GM19397 (cell line): ENCODE measurements around the gene RTN4.
"Not testable (repeated sequence)": the region's sequence is repeated elsewhere in the genome, so short reads cannot be mapped to it uniquely, and the experiment has no call there.

Experiments
- ATAC-seq: cut with Tn5 transposase; IDR thresholded peaks from one replicate; pipeline ENCODE4 v1.9.1; 2021; ENCODE audit warnings: mild to moderate bottlenecking, moderate library complexity; ENCODE audit not compliant: unreplicated experiment

Gene RTN4

DNA sequence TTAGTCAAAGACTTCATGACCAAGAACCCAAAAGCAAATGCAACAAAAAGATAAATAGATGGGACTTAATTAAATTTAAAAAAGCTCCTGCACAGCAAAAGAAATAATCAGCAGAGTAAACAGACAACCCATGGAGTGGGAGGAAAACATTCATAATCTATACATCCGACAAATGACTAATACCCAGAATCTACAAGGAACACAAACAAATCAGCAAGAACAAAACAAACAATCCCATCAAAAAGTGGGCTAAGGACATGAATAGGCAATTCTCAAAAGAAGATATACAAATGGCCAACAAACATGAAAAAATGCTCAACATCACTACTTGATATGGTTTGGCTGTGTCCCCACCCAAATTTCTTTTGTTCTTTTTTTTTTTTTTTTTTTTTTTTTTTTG lies 25.8 kb upstream of the RTN4 start:
- ATAC-seq, result not testable (repeated sequence)

DNA sequence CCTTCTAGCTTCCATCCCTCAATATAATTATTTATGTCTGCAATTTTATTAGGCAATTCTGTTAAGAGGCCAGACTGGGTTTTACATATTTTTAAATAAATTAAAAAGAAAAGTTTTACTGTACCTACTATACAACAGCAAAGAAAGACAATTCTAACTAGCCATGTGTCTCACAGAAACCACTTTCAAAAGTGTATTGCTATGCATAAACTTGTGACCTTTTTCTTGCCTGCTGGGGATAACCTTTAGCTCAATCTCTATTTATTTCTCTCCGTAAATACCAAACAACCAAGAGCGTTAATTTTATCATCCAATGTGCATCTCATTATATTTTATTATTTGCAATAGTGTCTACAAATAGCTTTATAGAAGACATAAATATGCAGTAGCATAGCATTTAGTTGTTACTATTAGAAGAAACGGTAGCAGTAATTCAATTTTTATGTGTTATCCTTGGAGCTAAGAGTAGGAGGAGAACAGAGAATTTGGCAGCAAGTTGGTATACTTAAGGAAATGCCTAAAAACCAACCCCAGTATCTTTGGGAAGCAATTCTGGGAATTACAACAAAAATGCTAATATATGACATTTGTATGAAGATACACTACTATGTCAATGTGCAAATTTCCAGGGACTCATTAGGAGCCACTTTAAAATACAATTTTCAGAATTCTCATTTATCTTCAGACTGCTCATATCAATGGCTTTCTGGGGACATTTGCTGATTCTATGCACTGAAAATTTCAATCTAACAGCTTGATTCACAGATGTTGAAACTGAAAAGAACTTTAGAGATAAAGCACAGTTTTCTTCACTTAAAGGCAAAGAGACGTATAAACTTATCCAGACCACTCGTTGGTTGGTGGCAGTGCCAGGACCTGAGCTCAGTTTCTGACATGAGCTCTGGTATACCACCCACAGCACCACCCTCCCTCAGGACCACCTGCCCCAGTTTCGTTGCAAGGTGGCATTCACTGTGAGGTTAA lies 23.0 kb upstream of the RTN4 start:
- no peak for ATAC-seq

DNA sequence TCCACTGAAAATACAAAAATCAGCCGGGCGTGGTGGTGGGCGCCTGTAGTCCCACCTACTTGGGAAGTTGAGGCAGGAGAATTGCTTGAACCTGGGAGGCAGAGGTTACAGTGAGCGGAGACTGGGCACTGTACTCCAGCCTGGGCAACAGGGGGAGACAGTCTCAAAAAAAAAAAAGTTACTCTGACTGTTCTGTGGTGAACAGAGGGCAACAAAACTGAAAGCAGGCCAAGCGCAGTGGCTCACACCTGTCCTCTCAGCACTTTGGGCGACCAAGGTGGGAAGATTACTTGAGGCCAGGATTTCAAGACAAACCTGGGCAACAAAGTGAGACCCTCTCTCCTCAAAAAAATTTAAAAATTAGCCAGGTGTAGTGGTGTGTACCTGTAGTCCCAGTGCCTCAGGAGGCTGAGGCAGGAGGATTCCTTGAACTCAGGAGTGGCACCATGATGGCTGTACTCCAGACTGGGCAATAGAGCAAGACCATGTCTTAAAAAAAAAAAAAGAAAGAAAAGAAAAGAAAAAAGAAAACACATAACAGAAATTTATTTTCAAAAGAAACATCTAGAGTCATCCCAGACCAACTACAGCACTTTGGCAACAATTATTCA lies 13.6 kb upstream of the RTN4 start:
- no peak for ATAC-seq

DNA sequence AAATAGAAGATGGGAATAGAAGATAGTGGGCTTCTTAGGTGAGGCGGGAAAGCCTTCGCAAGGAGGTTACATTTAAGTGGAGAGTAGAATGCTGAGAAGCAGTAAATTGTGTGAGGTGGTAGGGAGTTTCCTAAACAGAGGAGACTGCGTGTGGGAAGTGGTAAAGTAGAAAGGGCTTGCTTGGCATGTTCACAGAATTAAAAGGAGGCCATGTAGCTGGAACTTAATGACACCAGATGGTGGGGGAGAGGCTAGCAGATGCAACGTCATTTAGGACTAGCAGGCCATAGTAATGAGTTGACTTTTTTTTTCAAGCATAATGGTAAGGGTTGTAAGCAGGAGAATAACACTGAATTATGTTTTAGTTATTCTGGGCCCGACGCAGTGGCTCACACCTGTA lies 13.0 kb upstream of the RTN4 start:
- no peak for ATAC-seq

DNA sequence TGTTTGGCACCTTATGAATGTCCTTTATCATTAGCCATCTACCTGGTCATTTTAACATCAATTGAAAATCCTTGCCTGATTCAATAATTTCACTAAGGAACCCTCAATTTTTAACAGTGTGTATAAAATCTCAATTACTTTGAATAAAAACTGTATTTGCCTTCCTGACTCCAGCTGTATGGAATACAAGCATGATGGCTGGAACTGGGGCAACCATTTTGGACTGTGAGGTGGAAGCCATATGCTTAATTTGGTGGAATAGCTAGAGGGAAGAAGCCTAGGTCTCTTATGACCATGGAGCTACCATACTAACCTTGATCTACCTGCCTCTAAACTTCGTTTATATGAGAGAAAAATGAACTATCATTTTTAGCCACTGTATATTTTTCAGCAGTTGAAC lies 12.5 kb upstream of the RTN4 start:
- no peak for ATAC-seq

DNA sequence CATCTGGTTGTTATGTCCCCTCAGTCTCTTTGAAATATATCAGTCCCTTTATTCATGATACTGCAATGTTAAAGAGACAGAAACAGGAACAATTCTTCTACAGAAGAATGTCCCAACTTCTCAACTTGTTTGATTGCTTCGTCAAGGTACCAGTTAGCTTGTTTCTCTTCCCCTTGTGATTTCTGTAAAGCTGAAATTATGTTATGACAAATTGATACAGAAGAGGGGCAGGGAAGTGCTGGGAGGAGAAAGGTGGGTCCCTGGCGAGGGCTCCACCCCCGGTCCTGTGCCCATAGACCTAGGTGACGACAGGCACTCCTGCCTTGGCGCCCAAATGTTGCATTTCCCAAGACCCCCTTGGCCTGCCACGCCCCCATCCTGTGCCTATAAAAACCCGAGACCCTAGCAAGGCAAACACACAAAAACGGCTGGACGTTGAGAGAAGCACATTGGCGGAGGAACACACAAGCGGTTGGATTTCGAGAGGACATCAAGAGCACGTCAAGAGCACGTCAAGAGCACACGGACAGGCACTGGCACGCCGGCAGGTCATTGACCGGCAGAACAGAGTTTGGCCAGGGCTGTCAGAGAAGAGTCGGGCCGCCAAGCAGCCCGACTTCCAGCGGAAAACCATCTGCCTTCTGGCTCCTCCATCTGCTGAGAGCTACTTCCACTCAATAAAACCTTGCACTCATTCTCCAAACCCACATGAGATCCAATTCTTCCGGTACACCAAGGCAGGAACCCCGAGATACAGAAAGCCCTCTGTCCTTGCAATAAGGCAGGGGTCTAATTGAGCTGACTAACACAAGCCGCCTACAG lies 11.5 kb upstream of the RTN4 start:
- no peak for ATAC-seq

DNA sequence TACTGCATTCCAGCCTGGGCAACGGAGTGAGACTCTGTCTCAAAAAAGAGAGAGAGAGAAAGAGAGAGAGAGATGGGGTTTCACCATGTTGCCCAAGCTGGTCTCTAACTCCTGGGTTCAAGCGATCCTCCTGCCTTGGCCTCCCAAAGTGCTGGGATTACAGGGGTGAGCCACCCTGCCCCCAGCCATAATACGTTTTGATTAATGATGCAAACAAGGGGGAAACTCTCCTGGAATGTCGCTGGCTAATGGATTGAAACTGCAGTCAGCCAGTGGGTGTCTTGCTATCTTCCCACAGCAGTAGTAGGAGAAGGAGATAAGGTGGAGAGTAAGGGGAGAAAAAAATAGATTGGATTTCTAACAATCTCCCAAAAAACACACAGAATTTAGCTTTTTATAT lies 9.5 kb upstream of the RTN4 start:
- ATAC-seq, result no peak

DNA sequence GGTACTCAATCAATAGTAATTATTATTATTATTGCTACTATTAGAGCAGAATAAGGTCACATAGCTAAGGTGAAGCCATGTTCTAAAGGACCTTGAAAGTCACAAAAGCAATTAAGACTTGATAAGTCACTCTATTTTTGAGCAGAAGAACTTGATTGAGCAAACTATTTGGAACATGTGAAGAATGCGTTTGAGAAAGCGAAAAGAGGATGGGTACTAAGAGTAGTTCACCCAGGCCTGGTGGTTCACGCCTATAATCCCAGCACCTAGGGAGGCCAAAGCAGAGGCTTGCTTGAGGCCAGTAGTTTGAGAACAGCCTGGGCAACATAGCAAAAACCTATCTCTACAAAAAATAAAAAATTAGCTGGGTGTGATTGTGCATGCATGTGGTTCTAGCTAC lies 7.2 kb upstream of the RTN4 start:
- no peak for ATAC-seq

DNA sequence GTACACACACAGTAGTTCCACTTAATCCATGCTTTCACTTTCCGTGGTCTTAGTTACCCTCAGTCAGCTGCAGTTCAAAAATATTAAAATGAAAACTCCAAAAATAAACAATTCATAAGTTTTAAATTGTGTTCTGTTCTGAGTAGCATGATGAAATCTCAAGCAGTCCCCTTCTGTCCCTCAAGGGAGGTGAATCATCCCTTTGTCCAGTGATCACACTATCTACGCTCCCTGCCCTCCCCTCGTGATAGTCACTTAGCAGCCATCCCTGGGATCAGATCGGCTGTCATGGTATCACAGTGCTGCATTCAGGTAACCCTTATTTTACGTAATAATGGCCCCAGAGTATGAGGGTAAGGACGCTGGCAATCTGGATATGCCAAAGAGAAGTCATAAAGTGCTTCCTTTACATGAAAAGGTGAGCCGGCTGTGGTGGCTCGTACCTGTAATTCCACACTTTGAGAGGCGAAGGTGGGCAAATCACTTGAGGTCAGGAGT lies 5.8 kb upstream of the RTN4 start:
- no peak for ATAC-seq

DNA sequence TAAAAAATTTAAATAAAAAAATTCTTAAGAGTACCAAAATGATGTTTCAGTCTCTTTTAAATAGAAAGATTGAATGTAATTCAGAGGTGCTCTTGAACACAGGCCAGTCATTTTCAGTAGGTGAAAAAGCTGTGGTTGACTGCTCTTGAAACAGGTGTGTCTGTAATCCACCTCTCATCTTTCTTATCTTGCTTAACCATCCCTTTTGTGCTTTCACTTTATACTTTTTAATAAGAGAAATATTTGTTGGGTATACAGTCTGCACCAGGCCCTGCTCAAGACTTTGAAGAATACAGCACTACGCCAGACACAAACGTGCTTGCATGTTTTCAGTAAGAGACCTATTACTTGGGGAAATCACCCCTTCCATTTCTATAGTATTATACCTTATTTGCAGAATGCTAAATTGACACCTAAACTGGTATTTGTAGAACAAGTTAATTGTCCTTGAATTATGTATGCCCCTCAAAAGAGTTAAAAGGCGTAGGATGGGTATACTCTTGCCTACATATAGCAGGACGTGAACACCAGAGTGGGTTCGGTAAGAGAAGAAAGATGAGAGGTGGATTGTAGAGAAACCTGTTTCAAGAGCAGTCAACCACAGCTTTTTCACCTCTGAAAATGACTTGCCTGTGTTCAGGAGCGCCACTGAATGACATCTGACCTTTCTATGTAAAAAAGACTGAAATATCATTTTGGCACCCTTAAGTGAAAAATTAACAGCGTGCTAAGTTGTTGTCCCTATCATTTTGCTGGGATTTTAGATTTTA lies 4.0 kb upstream of the RTN4 start:
- ATAC-seq, result no peak

DNA sequence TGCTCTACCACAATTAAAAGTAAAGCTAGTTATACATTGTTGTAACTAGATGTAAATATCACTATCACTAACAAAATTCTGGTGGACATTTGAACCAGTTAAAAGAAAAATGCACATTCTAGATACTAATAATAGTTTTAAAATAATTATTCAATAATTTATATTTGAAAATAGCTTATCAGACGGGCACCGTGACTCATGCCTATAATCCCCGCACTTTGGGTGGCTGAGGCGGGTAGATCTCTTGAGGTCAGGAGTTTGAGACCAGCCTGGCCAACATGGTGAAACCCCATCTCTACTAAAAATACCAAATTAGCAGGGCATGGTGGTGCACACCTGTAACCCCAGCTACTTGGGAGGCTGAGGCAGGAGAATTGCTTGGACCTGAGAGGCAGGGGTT lies 3.0 kb upstream of the RTN4 start:
- ATAC-seq, result not testable (repeated sequence)

DNA sequence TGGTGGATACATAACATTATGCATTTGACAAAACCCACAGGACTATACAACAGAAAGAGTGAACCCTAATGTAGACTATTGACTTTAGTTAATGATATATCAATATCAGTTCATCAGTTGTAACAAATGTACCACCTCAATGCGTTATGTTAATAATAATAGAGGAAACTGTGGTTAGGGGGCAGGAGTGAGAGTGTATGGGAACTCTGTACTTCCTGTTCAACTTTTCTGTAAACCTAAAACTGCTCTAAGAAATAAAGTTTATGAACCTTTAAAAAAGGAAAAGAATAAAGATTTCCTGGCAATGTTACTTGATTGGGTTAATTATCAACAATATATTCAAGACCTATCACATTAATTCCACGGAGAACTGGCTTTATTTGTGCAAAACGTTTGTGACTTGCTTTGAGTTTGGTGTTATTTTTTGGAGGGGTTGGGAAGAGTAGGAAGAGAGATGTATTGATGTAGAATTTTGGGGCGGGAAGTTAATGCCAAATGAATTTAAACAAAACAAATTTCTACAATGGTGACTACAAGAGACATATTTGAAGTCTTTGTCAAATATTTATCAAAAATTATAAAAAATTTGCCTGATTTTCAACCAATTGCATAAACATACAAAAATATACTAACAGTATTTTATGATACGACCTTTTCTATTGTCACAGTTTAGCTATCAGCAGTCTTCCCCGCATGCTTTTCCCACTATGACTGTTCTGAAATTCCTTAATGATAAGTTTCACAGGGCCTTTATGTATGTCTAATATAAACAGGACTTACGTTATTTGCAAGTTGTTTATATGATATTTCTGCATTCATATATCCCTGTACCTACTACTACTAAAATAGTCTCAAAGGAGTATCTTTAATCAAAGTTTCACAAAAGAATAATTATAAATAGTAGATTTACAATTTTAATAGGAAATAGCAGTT lies 2.1 kb upstream of the RTN4 start:
- no peak for ATAC-seq

DNA sequence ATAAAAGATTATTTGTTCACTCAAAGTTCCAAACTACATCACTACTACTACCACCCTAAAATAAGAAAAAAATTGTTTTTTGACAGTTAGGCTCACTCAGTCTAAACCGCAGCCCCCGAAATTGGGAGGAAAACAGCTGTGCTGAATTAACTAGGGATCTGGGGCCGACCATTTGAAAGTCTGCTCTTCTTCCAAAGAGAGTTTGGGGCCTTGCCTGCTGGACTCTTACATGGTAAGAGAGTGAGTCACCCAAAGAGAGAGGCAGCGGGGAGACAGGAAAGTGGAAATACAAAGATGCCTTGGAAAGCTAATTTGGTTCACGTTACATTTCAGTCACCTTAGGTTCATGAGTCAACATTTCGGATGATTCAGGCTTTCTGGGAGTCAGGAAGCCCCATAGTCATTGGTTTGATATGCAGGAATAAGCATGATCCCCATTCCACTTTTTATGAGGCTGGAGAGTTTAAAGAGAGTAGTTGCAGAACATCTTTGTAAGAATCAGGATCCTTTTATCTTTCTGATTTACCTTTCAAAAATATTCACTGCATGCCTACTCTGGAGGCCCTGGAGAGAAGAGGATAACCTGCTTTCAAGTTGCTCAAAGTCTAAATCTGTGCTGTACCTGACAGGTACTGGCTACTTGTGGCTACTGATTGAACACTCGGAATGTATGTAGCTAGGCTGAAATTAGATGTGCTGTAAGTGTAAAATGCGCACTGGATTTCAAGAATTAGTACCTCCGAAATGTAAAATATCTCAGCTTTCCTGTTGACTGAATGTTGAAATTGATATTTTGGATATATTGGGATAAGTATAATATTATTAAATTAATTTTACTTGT lies 995 bp upstream of the RTN4 start:
- ATAC-seq, result no peak

DNA sequence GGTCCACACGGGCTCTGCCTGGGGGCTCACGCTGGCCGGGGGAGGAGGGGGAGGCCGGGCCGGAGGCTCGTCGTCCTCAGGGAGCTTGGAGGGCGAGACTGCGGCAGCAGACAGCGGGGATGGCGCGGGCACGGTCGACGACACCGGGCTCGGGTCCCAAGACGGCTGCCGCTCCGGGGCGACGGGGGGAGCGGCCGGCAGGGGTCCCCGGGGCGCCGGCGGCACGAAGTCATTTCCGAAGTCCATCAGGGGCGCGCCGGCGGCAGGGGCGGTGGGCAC lies 491 bp downstream of the RTN4 start:
- peak; percentile 0 for ATAC-seq

DNA sequence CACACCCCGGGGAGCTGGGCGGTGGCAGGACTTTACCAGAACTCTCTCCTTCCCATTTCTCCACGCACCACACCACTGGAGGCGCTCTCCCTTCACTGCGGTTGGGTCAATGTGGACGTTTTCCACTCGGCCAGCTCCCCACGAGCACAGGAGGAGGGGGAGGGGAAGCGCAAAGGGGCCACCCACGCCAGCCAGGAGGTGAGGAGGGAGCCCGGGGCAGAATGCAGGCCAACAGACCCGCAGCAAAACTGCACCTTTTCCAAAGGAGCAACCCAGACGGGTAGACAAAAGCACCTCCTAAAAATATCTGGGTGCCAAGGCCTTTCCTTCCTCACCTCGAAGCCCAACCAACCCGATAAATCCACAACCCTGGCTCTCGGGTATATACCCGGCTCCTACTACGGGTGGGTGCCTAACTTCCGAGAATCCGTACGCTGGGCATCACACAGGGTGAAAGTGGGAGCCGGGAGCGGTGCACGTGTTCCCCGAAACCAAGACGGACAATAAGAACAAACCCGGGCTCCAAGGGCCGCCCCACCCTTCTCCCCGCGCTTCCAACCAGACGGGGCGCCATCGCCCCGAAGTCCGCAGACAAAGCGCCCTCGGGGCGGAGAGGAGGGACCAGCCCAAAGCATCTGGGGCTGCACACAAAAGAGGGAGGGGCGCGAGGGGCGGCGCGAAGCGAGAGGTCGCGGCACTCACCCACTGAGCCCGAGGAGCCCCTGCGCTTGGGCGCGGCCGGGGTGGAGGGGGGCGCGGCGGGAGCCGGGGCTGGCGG lies 1.0 kb downstream of the RTN4 start:
- ATAC-seq, result peak; percentile 13

DNA sequence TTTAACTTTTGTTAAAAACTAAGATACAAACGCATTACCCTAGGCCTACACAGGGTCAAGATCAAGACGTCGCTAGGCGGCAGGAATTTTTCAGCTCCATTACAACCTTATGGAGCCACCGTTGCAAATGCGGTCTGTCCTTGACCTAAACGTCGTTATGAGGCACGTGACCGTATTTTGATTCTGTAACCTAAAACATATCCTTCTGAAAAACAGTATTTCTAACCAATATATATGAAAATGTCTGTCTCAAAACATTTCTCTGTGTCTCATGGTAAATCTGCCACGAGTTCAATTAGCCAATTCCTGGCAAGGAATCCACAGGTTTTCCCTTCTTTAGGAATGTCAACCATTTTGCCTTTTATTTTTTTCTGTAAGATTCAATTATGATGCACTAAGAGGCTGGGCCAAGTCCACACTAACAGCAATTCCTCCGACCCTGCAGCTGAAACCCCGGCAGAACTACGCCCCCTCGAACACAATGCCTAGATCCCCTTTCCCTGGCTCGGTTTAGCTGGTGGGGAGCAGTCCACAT lies 1.7 kb downstream of the RTN4 start:
- ATAC-seq, result no peak

DNA sequence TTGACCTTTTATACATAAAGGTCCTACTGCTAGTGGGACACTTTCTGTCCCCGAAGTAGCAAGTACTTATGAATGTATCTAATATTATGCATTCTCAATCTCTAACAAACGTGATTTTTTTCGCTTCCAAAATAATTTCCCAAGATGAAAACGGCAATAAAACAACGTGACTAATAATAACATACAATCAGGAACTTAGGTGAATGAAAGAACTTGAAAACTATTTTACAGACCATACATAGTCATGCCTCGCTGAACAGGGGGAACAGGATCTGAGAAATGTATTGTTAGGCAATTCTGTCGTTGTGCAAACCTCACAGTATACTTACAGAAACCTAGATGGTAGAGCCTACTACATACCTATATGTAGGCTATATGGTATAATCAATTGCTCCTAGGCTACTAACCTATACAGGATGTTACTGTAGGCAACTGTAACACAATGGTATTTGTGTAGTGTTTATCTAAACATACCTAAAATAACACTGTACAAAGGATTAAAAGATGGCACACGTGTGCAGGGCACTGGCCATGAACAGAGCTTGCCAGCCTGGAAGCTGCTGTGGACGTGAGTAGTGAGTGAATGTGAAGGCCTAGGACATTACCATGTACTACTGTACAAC lies 2.5 kb downstream of the RTN4 start:
- no peak for ATAC-seq
